ENCODE data around the gene ABHD15.

DNA sequence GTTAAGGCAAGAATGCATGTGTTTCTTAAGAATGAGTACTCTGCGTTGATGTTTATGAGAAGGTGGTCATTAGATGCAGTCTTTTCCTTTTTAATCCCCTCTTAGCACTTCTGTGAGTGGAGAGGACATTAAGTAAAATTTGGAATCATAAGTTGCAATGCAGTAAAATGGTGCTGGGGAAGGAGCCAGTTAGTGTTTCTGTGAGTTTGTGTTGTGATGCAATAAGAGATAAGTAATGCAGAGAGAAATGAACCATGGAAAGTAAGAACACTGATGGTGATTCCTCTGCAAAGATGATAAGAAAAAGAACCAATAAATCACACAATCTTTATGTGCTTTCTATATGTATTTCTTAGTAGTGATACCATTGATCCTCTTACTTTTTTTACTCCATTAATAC lies 20.0 kb downstream of the ABHD15 start:
- TF ChIP-seq, protein P1, sequence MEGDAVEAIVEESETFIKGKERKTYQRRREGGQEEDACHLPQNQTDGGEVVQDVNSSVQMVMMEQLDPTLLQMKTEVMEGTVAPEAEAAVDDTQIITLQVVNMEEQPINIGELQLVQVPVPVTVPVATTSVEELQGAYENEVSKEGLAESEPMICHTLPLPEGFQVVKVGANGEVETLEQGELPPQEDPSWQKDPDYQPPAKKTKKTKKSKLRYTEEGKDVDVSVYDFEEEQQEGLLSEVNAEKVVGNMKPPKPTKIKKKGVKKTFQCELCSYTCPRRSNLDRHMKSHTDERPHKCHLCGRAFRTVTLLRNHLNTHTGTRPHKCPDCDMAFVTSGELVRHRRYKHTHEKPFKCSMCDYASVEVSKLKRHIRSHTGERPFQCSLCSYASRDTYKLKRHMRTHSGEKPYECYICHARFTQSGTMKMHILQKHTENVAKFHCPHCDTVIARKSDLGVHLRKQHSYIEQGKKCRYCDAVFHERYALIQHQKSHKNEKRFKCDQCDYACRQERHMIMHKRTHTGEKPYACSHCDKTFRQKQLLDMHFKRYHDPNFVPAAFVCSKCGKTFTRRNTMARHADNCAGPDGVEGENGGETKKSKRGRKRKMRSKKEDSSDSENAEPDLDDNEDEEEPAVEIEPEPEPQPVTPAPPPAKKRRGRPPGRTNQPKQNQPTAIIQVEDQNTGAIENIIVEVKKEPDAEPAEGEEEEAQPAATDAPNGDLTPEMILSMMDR (IDR thresholded peaks at IDR 0.05): no peak
- no peak for TF ChIP-seq POLR2AphosphoS5 (IDR thresholded peaks at IDR 0.05)
- TF ChIP-seq POLR2A (IDR thresholded peaks at IDR 0.05): no peak
